ENCODE results near the gene ANTKMT.

GRCh38 chr16:711548-712320 is 9.2 kb upstream of the ANTKMT start:
- TF ChIP-seq SIN3A (IDR thresholded peaks at IDR 0.05; ENCODE audit: borderline replicate concordance, insufficient read depth, low read length): no peak
- TF ChIP-seq FOXP2 (optimal IDR thresholded peaks at IDR 0.05; ENCODE audit: borderline replicate concordance, extremely low read depth, extremely low read length, insufficient read depth): no peak
- TF ChIP-seq REST (IDR thresholded peaks at IDR 0.05; ENCODE audit: insufficient read depth in 1 of 2, low read depth in 2 of 2, low read length in 2 of 2): no peak
- TF ChIP-seq TAF1 (IDR thresholded peaks at IDR 0.05; ENCODE audit: borderline replicate concordance, insufficient read depth, low read length): no peak
- TF ChIP-seq POLR2AphosphoS5 (IDR thresholded peaks at IDR 0.05; ENCODE audit: low read depth, low read length): no peak
